ENCODE data around the gene KCNQ4.

The KCNQ4 gene

GRCh38 chr1:40769815-40770214 lies 13.8 kb upstream of the KCNQ4 start:
- TF ChIP-seq, protein P1, sequence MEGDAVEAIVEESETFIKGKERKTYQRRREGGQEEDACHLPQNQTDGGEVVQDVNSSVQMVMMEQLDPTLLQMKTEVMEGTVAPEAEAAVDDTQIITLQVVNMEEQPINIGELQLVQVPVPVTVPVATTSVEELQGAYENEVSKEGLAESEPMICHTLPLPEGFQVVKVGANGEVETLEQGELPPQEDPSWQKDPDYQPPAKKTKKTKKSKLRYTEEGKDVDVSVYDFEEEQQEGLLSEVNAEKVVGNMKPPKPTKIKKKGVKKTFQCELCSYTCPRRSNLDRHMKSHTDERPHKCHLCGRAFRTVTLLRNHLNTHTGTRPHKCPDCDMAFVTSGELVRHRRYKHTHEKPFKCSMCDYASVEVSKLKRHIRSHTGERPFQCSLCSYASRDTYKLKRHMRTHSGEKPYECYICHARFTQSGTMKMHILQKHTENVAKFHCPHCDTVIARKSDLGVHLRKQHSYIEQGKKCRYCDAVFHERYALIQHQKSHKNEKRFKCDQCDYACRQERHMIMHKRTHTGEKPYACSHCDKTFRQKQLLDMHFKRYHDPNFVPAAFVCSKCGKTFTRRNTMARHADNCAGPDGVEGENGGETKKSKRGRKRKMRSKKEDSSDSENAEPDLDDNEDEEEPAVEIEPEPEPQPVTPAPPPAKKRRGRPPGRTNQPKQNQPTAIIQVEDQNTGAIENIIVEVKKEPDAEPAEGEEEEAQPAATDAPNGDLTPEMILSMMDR (IDR thresholded peaks at IDR 0.05; ENCODE audit: insufficient read depth, low read length, poor library complexity, severe bottlenecking): peak; percentile 27
- Histone ChIP-seq H3K36me3 (ENCODE audit: control insufficient read depth, insufficient read depth, low read length) (peaks cover 36% of the 10 kb centered on the region), H3K4me3 (replicated peaks; ENCODE audit: low read depth, low read length) (no peak overlapping the region), H3K27me3 (replicated peaks; ENCODE audit: control insufficient read depth, insufficient read depth, low read length) (no peaks in the 10 kb centered on the region)
- DNase-seq (ENCODE audit: extremely low read depth, insufficient read length): no peak

DNA sequence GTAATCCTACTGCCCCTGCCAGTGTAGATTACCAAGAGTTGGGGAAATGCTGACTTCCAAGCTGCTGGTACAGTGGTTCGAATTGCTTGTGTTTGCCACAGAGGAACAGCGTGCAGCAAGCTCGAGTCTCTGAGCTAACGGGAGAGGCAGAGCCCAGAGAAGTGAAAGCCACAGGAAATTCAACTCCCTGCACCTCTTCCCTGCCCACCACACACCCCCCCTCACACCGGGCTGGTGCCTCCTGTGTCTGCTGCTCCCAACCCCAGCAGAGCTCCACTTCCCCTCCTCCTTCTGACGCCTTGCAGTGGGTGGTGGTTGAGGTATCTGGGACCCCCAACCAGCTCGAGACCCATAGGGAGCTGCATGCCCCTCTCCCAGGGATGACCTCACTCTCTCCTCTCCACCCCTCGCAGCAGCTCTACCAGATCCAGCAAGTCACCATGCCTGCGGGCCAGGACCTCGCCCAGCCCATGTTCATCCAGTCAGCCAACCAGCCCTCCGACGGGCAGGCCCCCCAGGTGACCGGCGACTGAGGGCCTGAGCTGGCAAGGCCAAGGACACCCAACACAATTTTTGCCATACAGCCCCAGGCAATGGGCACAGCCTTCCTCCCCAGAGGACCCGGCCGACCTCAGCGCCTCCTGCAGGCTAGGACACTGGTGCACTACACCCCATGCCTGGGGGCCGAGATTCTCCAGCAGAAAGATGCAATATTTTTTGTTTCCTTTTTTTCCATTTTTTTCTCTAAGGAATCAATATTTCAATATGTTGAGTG lies 13.1 kb upstream of the KCNQ4 start:
- TF ChIP-seq, protein P1 (IDR thresholded peaks at IDR 0.05; ENCODE audit: insufficient read depth, low read length, poor library complexity, severe bottlenecking): peak; percentile 18

DNA sequence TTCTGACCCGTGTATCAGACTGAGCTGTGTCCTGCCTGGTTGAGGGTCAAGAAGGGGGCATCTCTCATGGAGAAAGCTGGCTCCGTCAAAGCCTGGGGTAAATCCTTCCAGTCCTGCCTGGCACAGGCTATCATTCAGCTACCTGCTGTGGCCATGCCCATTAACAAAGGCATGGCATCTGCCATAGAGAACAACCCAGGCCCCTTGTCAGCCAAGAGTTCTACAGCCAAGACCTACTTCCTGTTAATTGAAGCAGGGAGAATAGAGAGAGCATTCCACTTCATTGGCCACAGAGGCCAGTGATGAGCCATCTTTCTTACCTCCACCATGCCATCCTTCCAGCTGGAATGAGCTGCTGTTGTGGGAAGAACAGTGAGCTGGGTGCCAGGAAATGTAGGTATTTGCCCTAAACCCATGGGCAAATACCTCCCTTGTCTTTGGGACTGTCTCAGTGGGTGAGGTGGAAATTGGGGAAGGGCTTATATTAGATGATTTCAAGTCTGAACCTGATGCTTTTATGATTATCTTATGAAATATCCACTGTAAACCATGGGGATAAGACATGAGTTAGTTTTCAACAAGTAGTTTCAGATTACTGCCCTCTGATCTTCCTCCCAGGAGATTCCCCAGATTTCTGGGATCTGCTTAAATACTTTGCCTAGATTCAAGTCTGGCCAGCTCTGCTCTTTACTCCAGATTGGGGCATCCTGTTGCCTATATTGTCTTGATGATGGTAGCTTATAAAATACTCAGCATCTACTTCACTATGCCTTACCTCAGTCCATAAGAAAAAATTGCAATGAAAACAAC lies 11.2 kb upstream of the KCNQ4 start:
- H3K4me3 ChIP-seq (replicated peaks; ENCODE audit: low read depth, low read length): no peak overlapping the region
- H3K36me3 ChIP-seq (ENCODE audit: control insufficient read depth, insufficient read depth, low read length): peaks cover 26% of the 10 kb centered on the region
- TF ChIP-seq, protein P1 (IDR thresholded peaks at IDR 0.05; ENCODE audit: insufficient read depth, low read length, poor library complexity, severe bottlenecking): no peak
- no peaks in the 10 kb centered on the region for H3K27me3 ChIP-seq (replicated peaks; ENCODE audit: control insufficient read depth, insufficient read depth, low read length)
- DNase-seq (ENCODE audit: extremely low read depth, insufficient read length): no peak

More for the DNA sequence above, 13.1 kb upstream of the KCNQ4 start:
- no peak overlapping the region for H3K4me3 ChIP-seq (replicated peaks; ENCODE audit: low read depth, low read length)
- H3K36me3 ChIP-seq (ENCODE audit: control insufficient read depth, insufficient read depth, low read length): peaks cover 36% of the 10 kb centered on the region
- DNase-seq (ENCODE audit: extremely low read depth, insufficient read length): no peak
- no peaks in the 10 kb centered on the region for H3K27me3 ChIP-seq (replicated peaks; ENCODE audit: control insufficient read depth, insufficient read depth, low read length)

GRCh38 chr1:40773748-40774265 lies 9.8 kb upstream of the KCNQ4 start:
- H3K4me3 ChIP-seq (replicated peaks; ENCODE audit: low read depth, low read length): no peak overlapping the region
- TF ChIP-seq, protein P1 (IDR thresholded peaks at IDR 0.05; ENCODE audit: insufficient read depth, low read length, poor library complexity, severe bottlenecking): no peak
- H3K36me3 ChIP-seq (ENCODE audit: control insufficient read depth, insufficient read depth, low read length): peaks cover 26% of the 10 kb centered on the region
- no peaks in the 10 kb centered on the region for H3K27me3 ChIP-seq (replicated peaks; ENCODE audit: control insufficient read depth, insufficient read depth, low read length)
- DNase-seq (ENCODE audit: extremely low read depth, insufficient read length): no peak

- DNase-seq (ENCODE audit: extremely low read depth, insufficient read length): no peak
- TF ChIP-seq, protein P1 (IDR thresholded peaks at IDR 0.05; ENCODE audit: insufficient read depth, low read length, poor library complexity, severe bottlenecking): peak; percentile 91
- no peak overlapping the region for H3K4me3 ChIP-seq (replicated peaks; ENCODE audit: low read depth, low read length)
- H3K36me3 ChIP-seq (ENCODE audit: control insufficient read depth, insufficient read depth, low read length): peaks cover 20% of the 10 kb centered on the region
- no peaks in the 10 kb centered on the region for H3K27me3 ChIP-seq (replicated peaks; ENCODE audit: control insufficient read depth, insufficient read depth, low read length)
Measured at GRCh38 chr1:40774266-40774998, 9.2 kb upstream of the KCNQ4 start.

All from GM06990 (cell line).